Measurements from ENCODE around the gene FAM50B.

DNA sequence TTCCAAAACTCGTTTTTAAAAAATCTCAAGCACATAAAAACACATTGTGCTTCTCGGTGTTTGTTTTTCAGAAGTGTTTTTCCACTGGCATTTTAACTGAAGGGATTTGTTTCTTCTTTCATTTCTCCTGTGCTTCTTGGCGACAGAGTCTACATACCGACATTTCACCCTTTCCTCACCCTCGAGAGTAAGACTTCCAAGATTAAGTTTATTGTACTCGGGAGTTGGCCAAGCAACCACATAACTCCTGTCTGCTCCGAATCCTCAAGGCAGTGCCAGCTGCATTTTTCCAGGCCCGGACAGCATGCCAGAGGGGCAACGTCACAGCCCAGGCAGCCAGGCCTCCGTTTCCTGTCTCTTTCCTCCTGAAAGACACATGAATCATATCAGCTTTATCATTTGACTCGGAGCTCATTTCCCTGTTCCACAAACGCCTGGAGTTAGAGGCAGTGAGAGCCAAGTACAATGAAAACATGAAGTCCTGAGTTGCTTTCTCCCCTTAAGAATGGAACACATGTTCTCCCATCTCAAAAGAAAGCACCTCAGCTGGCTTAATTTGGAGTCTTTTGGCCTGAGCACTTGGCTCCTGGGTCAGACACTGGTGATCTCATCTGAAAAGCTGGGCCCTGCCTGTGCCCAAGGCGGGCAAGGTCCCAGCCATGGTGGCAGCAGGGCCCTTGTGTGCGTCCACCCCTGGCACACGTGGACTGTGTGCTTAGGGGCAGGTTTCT lies 23.2 kb upstream of the FAM50B start:
- TF ChIP-seq GATA2 (IDR thresholded peaks at IDR 0.05; ENCODE audit: low read depth, low read length), result no peak
- TF ChIP-seq GATA3 (IDR thresholded peaks at IDR 0.05; ENCODE audit: low read depth, low read length), result no peak

All from SH-SY5Y (cell line).